ENCODE measurements around the gene SOX3. TPM values are rescaled to one million over a fixed set of nuclear protein-coding genes. Genes with fewer than 3 reads are reported as not detected.

Gene SOX3
- total RNA-seq: under 1 TPM in 2 of 4 donors, not detected in 2; 0.11 to 0.13 TPM

GRCh38 chrX:140504371-140505324 lies at the start of gene SOX3:
SOX3 (minus strand) TSS chrX:140505069; CDS start chrX:140505060, 9 bp downstream.
- no peaks in the 10 kb centered on the region for H3K36me3 ChIP-seq
- DNase-seq: no peak
- peak within 1 kb of the TSS in 3 of 4 donors; percentile 17 to 27 (median 27) for H3K4me3 ChIP-seq
- intact Hi-C loops (cut with DNase I; ENCODE audit: low total_unique reads): loop anchor here (5.0 to 10.0 kb wide), 2 partner anchors 70 to 447 kb away; no protein-coding TSS in a partner anchor
- TF ChIP-seq CTCF (IDR thresholded peaks at IDR 0.05 in 4 of 5, conservative IDR thresholded peaks at IDR 0.05 in 1 of 5) (no peak), POLR2A (IDR thresholded peaks at IDR 0.05) (no peak)
- in situ Hi-C loops (cut with MboI; ENCODE audit: low sequenced_read_pairs in 4 of 4): no loop called here
- H3K4me1 ChIP-seq: peaks cover 5 to 14% of the 10 kb centered on the region in 2 donors
- H3K27me3 ChIP-seq: peaks cover 58 to 84% (median 79%) of the 10 kb centered on the region in 3 donors
- ATAC-seq: no peak
- H3K9me3 ChIP-seq: no peaks in the 10 kb centered on the region
- no peak within 1 kb of the TSS for H3K27ac ChIP-seq

GRCh38 chrX:140548985-140549384 lies 44.1 kb upstream of the SOX3 start:
- intact Hi-C loops (cut with DNase I; ENCODE audit: low total_unique reads): no loop called here
- ATAC-seq (no peak), DNase-seq (no peak)
- Histone ChIP-seq H3K4me3 (no peak overlapping the region), H3K27ac (no peak overlapping the region), H3K4me1 (no peaks in the 10 kb centered on the region), H3K27me3 (no peaks in the 10 kb centered on the region), H3K36me3 (no peaks in the 10 kb centered on the region), H3K9me3 (no peaks in the 10 kb centered on the region)
- in situ Hi-C loops (cut with MboI; ENCODE audit: low sequenced_read_pairs in 4 of 4): no loop called here
- TF ChIP-seq POLR2A (IDR thresholded peaks at IDR 0.05) (no peak), CTCF (IDR thresholded peaks at IDR 0.05 in 4 of 5, conservative IDR thresholded peaks at IDR 0.05 in 1 of 5) (no peak)

GRCh38 chrX:140526171-140526570 lies 21.3 kb upstream of the SOX3 start:
- Histone ChIP-seq H3K27me3 (peaks cover 0 to 10% (median 0%) of the 10 kb centered on the region in 3 donors), H3K4me3 (no peak overlapping the region), H3K9me3 (no peaks in the 10 kb centered on the region), H3K4me1 (no peaks in the 10 kb centered on the region), H3K36me3 (no peaks in the 10 kb centered on the region), H3K27ac (no peak overlapping the region)
- TF ChIP-seq POLR2A (IDR thresholded peaks at IDR 0.05) (no peak), CTCF (IDR thresholded peaks at IDR 0.05 in 4 of 5, conservative IDR thresholded peaks at IDR 0.05 in 1 of 5) (no peak)
- in situ Hi-C loops (cut with MboI; ENCODE audit: low sequenced_read_pairs in 4 of 4) (no loop called here), intact Hi-C loops (cut with DNase I; ENCODE audit: low total_unique reads) (no loop called here)
- ATAC-seq: no peak
- DNase-seq: no peak

GRCh38 chrX:140525448-140525847 lies 20.6 kb upstream of the SOX3 start:
- Histone ChIP-seq H3K4me3 (no peak overlapping the region), H3K36me3 (no peaks in the 10 kb centered on the region), H3K9me3 (no peaks in the 10 kb centered on the region), H3K27me3 (peaks cover 0 to 10% (median 0%) of the 10 kb centered on the region in 3 donors), H3K4me1 (no peaks in the 10 kb centered on the region), H3K27ac (no peak overlapping the region)
- intact Hi-C loops (cut with DNase I; ENCODE audit: low total_unique reads): no loop called here
- DNase-seq (no peak), ATAC-seq (no peak)
- in situ Hi-C loops (cut with MboI; ENCODE audit: low sequenced_read_pairs in 4 of 4): no loop called here
- TF ChIP-seq POLR2A (IDR thresholded peaks at IDR 0.05) (no peak), CTCF (IDR thresholded peaks at IDR 0.05 in 4 of 5, conservative IDR thresholded peaks at IDR 0.05 in 1 of 5) (no peak)
